IMR-90 (cell line): Measurements from ENCODE around the gene PLEKHG1. TPM values are rescaled to one million over a fixed set of nuclear protein-coding genes. Genes with fewer than 3 reads are reported as not detected.

Experiments used
- ATAC-seq: fragments of 200-7000 bp; cut with Tn5 transposase; 2 replicates; pipeline ENCODE4 v1.9.1; 2020; ENCODE audit warnings: low read depth, mild to moderate bottlenecking, moderate library complexity
- BruUV-seq: library from RNA; stranded (reverse); fragments of 400-500 nt; replicated peaks from 2 replicates; lab custom pipeline; 2021; lab: Mats Ljungman, UMichigan
- CTCF ChIA-PET: fragments of 300-600 bp; formaldehyde crosslinking; extraction: SDS; loops from one replicate; lab custom pipeline; 2021; ENCODE audit warnings: antibody characterized with exemption; lab: Yijun Ruan, JAX
- POLR2A ChIA-PET: fragments of 300-600 bp; sonication (Branson Sonifier 250); formaldehyde crosslinking; loops from one replicate; lab custom pipeline; 2022; ENCODE audit warnings: antibody characterized with exemption; ENCODE audit not compliant: unreplicated experiment; lab: Charles Lee
- DNase-seq: peaks from one replicate; pipeline ENCODE4 v3.0.0; 2013
- H2AFZ ChIP-seq: replicated peaks from 2 replicates; pipeline ENCODE3; 2013; ENCODE audit warnings: low read length, mild to moderate bottlenecking; ENCODE audit not compliant: poor library complexity
- H2AK5ac ChIP-seq: 2 replicates; pipeline ENCODE4 v1.6.1; 2013; ENCODE audit warnings: low read depth, low read length, inconsistent platforms
- H2AK9ac ChIP-seq: replicated peaks from 2 replicates; pipeline ENCODE3; 2013; ENCODE audit warnings: mild to moderate bottlenecking, low read depth, low read length, moderate library complexity; ENCODE audit not compliant: poor library complexity
- H2BK120ac ChIP-seq: 2 replicates; pipeline ENCODE4 v1.6.1; 2013; ENCODE audit warnings: low read depth, low read length, inconsistent platforms
- H2BK15ac ChIP-seq: 3 replicates; pipeline ENCODE4 v1.6.1; 2013; ENCODE audit warnings: low read depth, low read length, inconsistent platforms
- H2BK20ac ChIP-seq: 2 replicates; pipeline ENCODE4 v1.6.1; 2013; ENCODE audit warnings: low read depth, mild to moderate bottlenecking, inconsistent platforms, low read length, moderate library complexity
- H2BK5ac ChIP-seq: 2 replicates; pipeline ENCODE4 v1.6.1; 2013; ENCODE audit warnings: mild to moderate bottlenecking, low read depth, low read length, inconsistent platforms; ENCODE audit not compliant: poor library complexity, severe bottlenecking
- H3K14ac ChIP-seq: replicated peaks from 2 replicates; pipeline ENCODE4 v1.6.1; 2013; ENCODE audit warnings: low read depth, low read length, inconsistent platforms
- H3K18ac ChIP-seq: 2 replicates; pipeline ENCODE4 v1.6.1; 2013; ENCODE audit warnings: low read depth, low read length, control low read depth
- H3K23ac ChIP-seq: 2 replicates; pipeline ENCODE4 v1.6.1; 2013; ENCODE audit warnings: low read depth, low read length, inconsistent platforms
- H3K27ac ChIP-seq: 2 replicates; pipeline ENCODE4 v1.5.1; 2013; ENCODE audit warnings: mild to moderate bottlenecking, control low read depth, low read length; ENCODE audit not compliant: insufficient read depth
- H3K27me3 ChIP-seq: 2 replicates; pipeline ENCODE4 v1.6.1; 2013; ENCODE audit warnings: low read length; ENCODE audit not compliant: control insufficient read depth, insufficient read depth
- H3K36me3 ChIP-seq: 2 replicates; pipeline ENCODE4 v1.6.1; 2013; ENCODE audit warnings: low read length, mixed read lengths; ENCODE audit not compliant: control insufficient read depth, insufficient read depth
- H3K4ac ChIP-seq: 2 replicates; pipeline ENCODE4 v1.6.1; 2013; ENCODE audit warnings: low read depth, low read length, inconsistent platforms
- H3K4me1 ChIP-seq: 2 replicates; pipeline ENCODE4 v1.6.1; 2013; ENCODE audit warnings: low read length, mixed read lengths; ENCODE audit not compliant: control insufficient read depth, insufficient read depth
- H3K4me2 ChIP-seq: 2 replicates; pipeline ENCODE4 v1.6.1; 2013; ENCODE audit warnings: low read depth, mild to moderate bottlenecking, control low read depth, low read length, moderate library complexity
- H3K4me3 ChIP-seq: 2 replicates; pipeline ENCODE4 v1.5.1; 2013; ENCODE audit warnings: low read depth, mild to moderate bottlenecking, control low read depth, low read length, moderate library complexity; ENCODE audit not compliant: insufficient read depth
- H3K56ac ChIP-seq: 2 replicates; pipeline ENCODE4 v1.6.1; 2013; ENCODE audit warnings: low read length, inconsistent platforms; ENCODE audit not compliant: insufficient read depth; ENCODE audit errors: extremely low read depth
- H3K79me1 ChIP-seq, 2 experiments: 2 replicates each; pipeline ENCODE4 v1.6.1; 2013; ENCODE audit warnings: low read length in 2 of 2, inconsistent platforms in 1 of 2, low read depth in 1 of 2
- H3K9ac ChIP-seq: 2 replicates; pipeline ENCODE4 v1.6.1; 2013; ENCODE audit warnings: low read depth, low read length, control low read depth
- H3K9me1 ChIP-seq: 2 replicates; pipeline ENCODE4 v1.6.1; 2013; ENCODE audit warnings: low read length, inconsistent platforms; ENCODE audit not compliant: insufficient read depth
- H3K9me3 ChIP-seq: 2 replicates; pipeline ENCODE4 v1.6.1; 2013; ENCODE audit warnings: low read length; ENCODE audit not compliant: control insufficient read depth, insufficient read depth
- H4K20me1 ChIP-seq: 2 replicates; pipeline ENCODE4 v1.6.1; 2013; ENCODE audit warnings: low read length, inconsistent platforms; ENCODE audit not compliant: insufficient read depth
- H4K5ac ChIP-seq: 2 replicates; pipeline ENCODE4 v1.6.1; 2013; ENCODE audit warnings: mild to moderate bottlenecking, low read depth, low read length, control low read depth
- H4K8ac ChIP-seq, 2 experiments: 2 replicates each; pipeline ENCODE4 v1.6.1; 2013; ENCODE audit warnings: low read depth in 2 of 2, low read length in 2 of 2, control low read depth in 1 of 2, inconsistent platforms in 1 of 2
- H4K91ac ChIP-seq: 2 replicates; pipeline ENCODE4 v1.6.1; 2013; ENCODE audit warnings: low read depth, low read length, inconsistent platforms; ENCODE audit not compliant: insufficient read depth
- ELK1 ChIP-seq: fragments of 150-350 bp; IDR thresholded peaks from 2 replicates; pipeline ENCODE4 v1.6.1; 2016; ENCODE audit warnings: low read depth, mild to moderate bottlenecking, low read length, moderate library complexity, borderline replicate concordance
- MAFK ChIP-seq: IDR thresholded peaks from 2 replicates; pipeline ENCODE4 v1.6.1; 2012; ENCODE audit warnings: low read depth, low read length, improper control_type of control experiment
- MXI1 ChIP-seq: IDR thresholded peaks from 2 replicates; pipeline ENCODE4 v1.6.1; 2012; ENCODE audit warnings: low read depth, mild to moderate bottlenecking, low read length, moderate library complexity, borderline replicate concordance
- NFE2L2 ChIP-seq: fragments of 150-350 bp; IDR thresholded peaks from 2 replicates; pipeline ENCODE4 v1.6.1; 2016; ENCODE audit warnings: low read depth, mild to moderate bottlenecking, low read length
- RAD21 ChIP-seq: IDR thresholded peaks from 2 replicates; pipeline ENCODE4 v1.6.1; 2012; ENCODE audit warnings: low read length, improper control_type of control experiment
- RCOR1 ChIP-seq: IDR thresholded peaks from 2 replicates; pipeline ENCODE4 v1.6.1; 2012; ENCODE audit warnings: mild to moderate bottlenecking, low read length, improper control_type of control experiment; ENCODE audit not compliant: insufficient replicate concordance
- RFX5 ChIP-seq: IDR thresholded peaks from 2 replicates; pipeline ENCODE4 v1.8.0; 2012; ENCODE audit warnings: low read depth, mild to moderate bottlenecking, low read length, moderate library complexity
- SMC3 ChIP-seq: fragments of 150-350 bp; IDR thresholded peaks from 2 replicates; pipeline ENCODE4 v1.6.1; 2016; ENCODE audit warnings: low read depth, mild to moderate bottlenecking, antibody characterized with exemption, low read length, moderate library complexity
- WGBS, 2 experiments: methylation state at CpG; one replicate each; pipeline versions ENCODE4 v1.1.5 to v1.1.7; 2013; ENCODE audit warnings: missing lambda C conversion rate in 2 of 2; ENCODE audit not compliant: insufficient read length in 1 of 2; ENCODE audit errors: extremely low coverage in 2 of 2; 5-methylcytosine and 5-hydroxymethylcytosine counted together
- dilution Hi-C: fragments of 300-500 bp; cut with HindIII; formaldehyde crosslinking; loops from one replicate; pipeline ENCODE4 v1.14.3; 2018; ENCODE audit warnings: low sequenced_read_pairs; ENCODE audit not compliant: unreplicated experiment
- in situ Hi-C: fragments of 300-500 bp; cut with MboI; formaldehyde crosslinking; loops from 3 replicates; pipeline ENCODE4 v1.14.3; 2019; ENCODE audit warnings: low sequenced_read_pairs, inconsistent platforms, mixed read lengths
- intact Hi-C: fragments of 100-400 bp; cut with micrococcal nuclease; formaldehyde crosslinking; loops from 2 replicates; pipeline ENCODE4 v1.10.0; 2022
- polyA plus RNA-seq, 3 experiments: library from polyadenylated mRNA; depleted of rRNA; stranded (reverse); fragments of >200 nt; gene quantifications; 2 replicates each; pipeline ENCODE4 v1.2.3, GENCODE V29; 2012; ENCODE audit warnings: low replicate concordance in 1 of 3
- total RNA-seq: library from RNA; depleted of rRNA; stranded (reverse); fragments of >200 nt; gene quantifications from 2 replicates; pipeline ENCODE4 v1.2.3, GENCODE V29; 2012

PLEKHG1 gene
- total and polyA plus RNA-seq, 2 of the 4 experiments (the other 2 are of a cell fraction) = 0.09 to 0.36 TPM

- no peaks in the 10 kb centered on the region for H3K27me3 ChIP-seq
- H3K23ac ChIP-seq = no peak overlapping the region
- no peak overlapping the region for H2BK20ac ChIP-seq
- H4K8ac ChIP-seq = no peak overlapping the region
- no peaks in the 10 kb centered on the region for H3K9me1 ChIP-seq
- no peaks in the 10 kb centered on the region for H3K79me1 ChIP-seq
- H3K36me3 ChIP-seq = no peaks in the 10 kb centered on the region
- H3K4me1 ChIP-seq = no peaks in the 10 kb centered on the region
- H3K18ac ChIP-seq = no peak overlapping the region
- no peak overlapping the region for H3K14ac ChIP-seq
- BruUV-seq = no TSS peak
- H2AK9ac ChIP-seq = no peak overlapping the region
- in situ Hi-C loops = no loop called here
- ChIA-PET POLR2A (no interaction called here), CTCF (interaction anchor here (0.9 kb wide), 1 partner anchor 180 kb away, joined by 3 read pairs; no protein-coding TSS in a partner anchor)
- no peaks in the 10 kb centered on the region for H3K9me3 ChIP-seq
- no peak overlapping the region for H3K4me3 ChIP-seq
- no peak overlapping the region for H2AFZ ChIP-seq
- ATAC-seq (no peak), DNase-seq (no peak)
- no peak overlapping the region for H2AK5ac ChIP-seq
- no peaks in the 10 kb centered on the region for H4K20me1 ChIP-seq
- TF ChIP-seq MAFK (no peak), RFX5 (no peak), RAD21 (no peak), RCOR1 (no peak), SMC3 (no peak), ELK1 (no peak), NFE2L2 (no peak), MXI1 (no peak)
- H3K9ac ChIP-seq = no peak overlapping the region
- H4K91ac ChIP-seq = no peak overlapping the region
- no peak overlapping the region for H2BK15ac ChIP-seq
- intact Hi-C loops = no loop called here
- WGBS, 2 experiments = no CpG with 5 or more reads among the region's 1 CpG
- H4K5ac ChIP-seq = no peak overlapping the region
- H3K4ac ChIP-seq = no peak overlapping the region
- no peak overlapping the region for H3K4me2 ChIP-seq
- no peak overlapping the region for H3K56ac ChIP-seq
- no peak overlapping the region for H2BK120ac ChIP-seq
- no peak overlapping the region for H3K27ac ChIP-seq
- no peak overlapping the region for H2BK5ac ChIP-seq
- dilution Hi-C loops = no loop called here
Observed at GRCh38 chr6:150638765-150639164, 39.1 kb downstream of the PLEKHG1 start.
